ENCODE measurements around the gene DMD.

DNA sequence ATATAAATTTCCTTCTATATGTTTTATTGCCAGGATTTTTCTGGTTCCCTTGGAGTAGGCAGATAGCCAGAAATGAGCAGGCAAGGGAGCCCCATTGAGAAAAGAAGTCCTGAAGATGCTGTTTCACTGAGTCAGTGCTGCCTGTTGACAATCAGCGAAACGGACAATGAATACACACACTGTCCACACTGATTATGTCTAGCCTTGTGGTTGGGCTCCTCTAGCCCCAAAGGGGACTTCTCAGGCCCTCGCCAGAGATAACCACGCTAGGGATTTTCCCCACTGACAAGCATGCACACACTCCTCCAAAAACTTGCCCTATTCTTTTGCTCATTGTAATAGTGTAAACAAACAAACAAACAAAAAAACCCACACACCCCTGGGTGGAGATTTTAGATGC lies 369.3 kb downstream of the DMD start:
- TF ChIP-seq, protein P1, sequence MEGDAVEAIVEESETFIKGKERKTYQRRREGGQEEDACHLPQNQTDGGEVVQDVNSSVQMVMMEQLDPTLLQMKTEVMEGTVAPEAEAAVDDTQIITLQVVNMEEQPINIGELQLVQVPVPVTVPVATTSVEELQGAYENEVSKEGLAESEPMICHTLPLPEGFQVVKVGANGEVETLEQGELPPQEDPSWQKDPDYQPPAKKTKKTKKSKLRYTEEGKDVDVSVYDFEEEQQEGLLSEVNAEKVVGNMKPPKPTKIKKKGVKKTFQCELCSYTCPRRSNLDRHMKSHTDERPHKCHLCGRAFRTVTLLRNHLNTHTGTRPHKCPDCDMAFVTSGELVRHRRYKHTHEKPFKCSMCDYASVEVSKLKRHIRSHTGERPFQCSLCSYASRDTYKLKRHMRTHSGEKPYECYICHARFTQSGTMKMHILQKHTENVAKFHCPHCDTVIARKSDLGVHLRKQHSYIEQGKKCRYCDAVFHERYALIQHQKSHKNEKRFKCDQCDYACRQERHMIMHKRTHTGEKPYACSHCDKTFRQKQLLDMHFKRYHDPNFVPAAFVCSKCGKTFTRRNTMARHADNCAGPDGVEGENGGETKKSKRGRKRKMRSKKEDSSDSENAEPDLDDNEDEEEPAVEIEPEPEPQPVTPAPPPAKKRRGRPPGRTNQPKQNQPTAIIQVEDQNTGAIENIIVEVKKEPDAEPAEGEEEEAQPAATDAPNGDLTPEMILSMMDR (IDR thresholded peaks at IDR 0.05): no peak
- TF ChIP-seq EP300 (IDR thresholded peaks at IDR 0.05): no peak

Measured in ovary (tissue), 3 donors.